Skeletal muscle cell (primary cell): ENCODE measurements around the gene C2CD4C.
"Not testable (repeated sequence)": the region's sequence is repeated elsewhere in the genome, so short reads cannot be mapped to it uniquely, and the experiment has no call there.

Source experiments
- DNase-seq: peaks from one replicate; pipeline ENCODE4 v3.0.0-alpha.2; 2010; ENCODE audit warnings: low read depth
- H3K4me3 ChIP-seq: 2 replicates; pipeline ENCODE4 v1.5.1; 2011; ENCODE audit warnings: low read depth, mild to moderate bottlenecking, control low read depth, low read length, moderate library complexity

The C2CD4C gene

DNA sequence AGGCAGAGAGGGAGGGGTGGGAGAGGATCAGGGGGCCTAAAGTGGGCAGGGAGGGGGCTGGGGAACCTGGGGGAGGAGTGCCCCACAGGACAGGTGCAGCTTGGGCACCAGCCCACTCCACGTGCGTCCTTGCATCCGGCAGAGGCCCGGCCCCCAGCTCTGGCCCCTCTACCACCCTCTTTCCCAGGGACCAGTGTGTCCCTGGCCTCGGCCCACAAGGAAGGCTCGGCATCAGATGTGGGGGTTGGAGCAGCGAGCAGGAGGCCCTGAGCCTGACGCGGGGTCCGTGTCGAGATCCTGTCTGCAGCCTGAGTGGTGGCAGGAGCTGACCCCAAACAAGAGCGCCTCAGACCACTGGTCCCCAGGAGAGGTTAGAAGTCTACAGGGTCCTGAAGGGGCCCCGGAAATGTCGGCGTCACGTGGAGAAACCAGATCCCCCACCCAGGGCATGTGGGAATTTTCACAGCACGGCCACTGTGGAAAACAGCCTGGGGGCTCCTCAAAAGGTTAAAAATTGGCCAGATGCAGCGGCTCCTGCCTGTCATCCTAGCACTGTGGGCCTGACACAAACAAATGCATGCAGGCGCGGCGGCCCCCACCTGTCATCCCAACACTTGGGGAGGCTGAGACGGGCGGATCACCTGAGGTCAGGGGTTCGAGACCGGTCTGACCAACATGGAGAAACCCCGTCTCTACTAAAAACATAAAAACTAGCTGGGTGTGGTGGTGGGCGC lies 30.4 kb upstream of the C2CD4C start:
- DNase-seq = no peak
- no peak overlapping the region for H3K4me3 ChIP-seq

DNA sequence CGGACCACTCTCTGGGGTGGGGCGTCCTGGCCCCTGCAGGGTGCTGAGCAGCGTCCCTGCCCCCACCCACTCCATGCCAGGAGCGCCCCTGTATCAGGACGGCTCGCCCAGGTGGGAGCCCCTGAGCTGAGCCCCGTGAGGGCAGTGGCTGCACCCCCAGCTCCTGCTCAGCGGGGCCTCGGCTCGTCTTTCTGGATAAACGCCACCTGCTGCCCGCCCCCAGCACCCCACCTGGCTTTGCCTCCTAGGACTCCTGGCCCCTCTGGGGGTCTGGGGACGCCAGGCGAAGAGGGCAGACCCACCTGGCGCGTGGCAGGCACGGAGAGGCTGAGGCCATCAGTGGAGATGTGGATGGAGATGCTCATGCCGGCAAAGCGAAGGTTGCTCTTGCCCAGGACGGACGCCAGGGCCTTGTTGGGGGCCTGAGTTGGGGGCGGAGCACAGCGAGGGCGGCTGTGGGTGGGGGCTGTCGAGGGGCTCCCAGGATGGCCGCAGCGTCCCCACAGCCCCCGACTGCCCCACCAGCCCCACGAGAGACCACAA lies 29.5 kb upstream of the C2CD4C start:
- H3K4me3 ChIP-seq = no peak overlapping the region
- no peak for DNase-seq

DNA sequence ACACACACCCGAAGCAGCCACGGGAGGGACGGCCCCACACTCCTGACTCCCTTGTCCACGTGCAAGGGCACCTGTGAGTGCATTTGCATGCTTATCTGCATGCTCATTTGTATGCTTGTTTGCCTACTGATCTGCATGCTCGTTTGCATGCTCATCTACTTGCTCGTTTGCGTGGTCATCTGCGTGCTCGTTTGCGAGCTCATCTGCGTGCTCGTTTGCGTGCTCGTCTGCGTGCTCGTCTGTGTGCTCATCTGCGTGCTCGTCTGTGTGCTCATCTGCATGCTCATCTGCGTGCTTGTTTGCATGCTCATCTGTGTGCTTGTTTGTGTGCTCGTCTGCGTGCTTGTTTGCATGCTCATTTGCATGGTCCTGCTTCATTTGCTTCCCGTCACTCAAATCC lies 28.1 kb upstream of the C2CD4C start:
- no peak overlapping the region for H3K4me3 ChIP-seq
- DNase-seq = no peak

DNA sequence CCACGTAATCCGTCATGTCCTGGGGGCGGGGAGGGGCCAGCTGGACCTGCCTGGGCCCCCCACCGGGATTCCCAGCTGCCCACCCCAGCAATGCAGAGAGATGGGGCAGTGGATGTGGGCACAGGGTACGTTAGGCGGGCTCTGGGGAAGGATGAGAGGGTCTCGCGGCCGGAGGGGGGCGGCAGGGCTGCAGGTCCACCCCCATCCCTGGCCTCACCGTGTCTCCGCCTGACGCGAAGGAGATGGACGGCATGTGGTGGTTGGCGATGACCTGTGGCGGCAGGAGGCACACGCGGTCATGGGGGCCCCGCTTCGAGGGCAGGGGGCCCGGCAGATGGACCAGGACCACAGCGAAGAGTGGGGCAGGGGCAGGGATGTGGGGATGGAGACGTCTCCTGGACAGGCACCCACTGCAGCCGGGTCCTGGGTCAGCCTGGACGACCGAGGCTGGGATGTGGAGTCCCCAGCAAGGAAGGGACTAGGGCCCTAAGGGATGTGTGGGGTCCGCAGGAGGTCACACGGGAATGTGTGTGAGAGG lies 27.5 kb upstream of the C2CD4C start:
- no peak for DNase-seq
- no peak overlapping the region for H3K4me3 ChIP-seq

DNA sequence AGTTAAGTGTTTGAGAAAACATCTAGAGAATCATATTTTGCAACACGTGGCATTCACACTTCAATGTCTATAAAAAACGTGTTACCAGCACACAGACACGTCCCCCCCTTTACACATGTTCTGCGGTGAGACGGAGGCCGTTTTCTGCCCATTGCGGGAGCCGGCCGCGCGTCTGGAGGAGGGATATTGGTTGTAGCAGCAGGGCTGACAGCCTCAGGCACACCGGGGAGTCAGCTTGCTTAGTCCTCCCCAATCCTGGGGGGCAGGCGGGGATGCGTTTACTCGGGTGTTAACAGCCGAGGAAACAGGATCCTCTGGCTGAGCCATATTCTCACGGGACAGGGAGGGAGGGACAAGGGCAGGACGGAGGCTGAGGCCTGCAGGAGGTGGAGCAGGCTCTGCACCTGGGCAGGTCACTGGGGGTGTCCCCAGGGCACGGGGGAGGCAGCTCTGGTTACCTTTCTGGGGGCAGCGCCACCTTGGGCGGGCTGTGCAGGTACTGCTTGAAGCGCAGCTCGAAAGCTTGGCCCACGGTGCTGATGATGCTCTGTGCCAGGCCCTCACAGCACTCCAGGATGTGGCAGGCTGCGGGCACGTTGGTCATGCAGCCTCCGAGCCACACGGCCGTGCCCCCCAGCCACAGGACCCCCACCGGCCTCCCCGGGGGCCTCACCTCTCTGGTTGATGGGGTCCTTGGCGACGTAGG lies 26.9 kb upstream of the C2CD4C start:
- H3K4me3 ChIP-seq = no peak overlapping the region
- no peak for DNase-seq

DNA sequence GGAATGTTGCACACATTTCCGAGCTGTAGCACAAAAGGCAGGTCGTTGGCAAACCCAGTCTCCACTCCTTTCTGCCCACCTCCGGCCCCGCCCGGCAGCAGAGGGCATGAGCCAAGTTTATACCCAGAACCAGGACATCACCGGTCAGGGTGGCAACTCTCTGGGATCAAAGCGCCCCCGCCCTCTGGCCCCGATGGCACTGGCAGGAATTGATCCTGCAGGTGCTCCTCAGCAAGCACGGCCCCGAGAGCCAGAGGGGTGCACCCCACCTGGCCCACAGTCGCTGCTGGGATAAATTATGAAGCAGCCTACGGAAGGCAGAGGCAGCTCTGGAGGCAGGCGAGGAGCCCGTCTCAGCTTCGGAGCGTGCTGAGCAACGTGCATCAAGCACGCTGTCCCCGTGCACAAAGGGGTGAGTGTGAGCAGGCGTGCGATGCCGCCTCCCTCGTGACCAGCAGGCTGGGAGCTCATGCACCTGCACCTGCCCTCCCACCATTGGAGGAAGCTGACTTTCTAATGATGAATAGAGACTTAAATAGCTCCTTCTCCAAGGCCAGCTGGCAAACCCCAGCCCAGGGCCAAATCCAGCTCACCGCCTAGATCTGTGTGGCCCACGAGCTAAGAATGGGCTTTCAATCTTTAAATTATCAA lies 26.2 kb upstream of the C2CD4C start:
- no peak overlapping the region for H3K4me3 ChIP-seq
- DNase-seq = no peak

DNA sequence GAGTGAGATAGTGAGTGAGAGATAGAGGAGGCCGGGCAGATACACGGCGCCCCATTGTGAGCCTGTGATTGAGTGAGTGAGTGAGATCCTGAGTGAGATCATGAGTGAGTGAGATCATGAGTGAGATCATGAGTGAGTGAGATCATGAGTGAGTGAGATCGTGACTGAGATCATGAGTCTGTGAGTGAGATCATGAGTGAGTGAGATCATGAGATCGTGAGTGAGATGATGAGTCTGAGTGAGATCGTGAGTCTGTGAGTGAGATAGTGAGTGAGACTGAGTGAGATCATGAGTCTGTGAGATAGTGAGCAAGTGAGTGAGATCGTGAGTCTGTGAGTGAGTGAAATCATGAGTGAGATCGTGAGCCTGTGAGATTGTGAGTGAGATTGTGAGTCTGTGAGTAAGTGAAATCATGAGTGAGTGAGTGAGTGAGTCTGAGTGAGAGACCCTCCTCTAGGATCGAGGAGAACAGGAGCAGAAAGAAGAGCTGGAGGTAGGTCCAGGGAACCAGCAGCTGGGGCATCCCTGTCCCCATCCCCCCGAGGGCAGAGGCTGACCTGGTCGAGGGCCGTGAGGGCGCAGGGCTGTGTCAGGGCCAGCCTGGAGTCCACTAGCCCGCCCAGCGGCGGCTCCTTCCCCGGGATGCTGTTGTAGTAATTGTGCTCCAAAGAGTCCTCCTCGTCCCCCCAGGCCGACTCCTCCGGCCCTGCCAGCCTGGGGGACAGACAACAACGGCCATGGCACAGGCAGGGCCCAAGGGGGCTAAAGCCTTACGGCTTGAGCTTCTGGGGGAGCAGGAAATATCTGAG lies 25.4 kb upstream of the C2CD4C start:
- H3K4me3 ChIP-seq = no peak overlapping the region
- no peak for DNase-seq

DNA sequence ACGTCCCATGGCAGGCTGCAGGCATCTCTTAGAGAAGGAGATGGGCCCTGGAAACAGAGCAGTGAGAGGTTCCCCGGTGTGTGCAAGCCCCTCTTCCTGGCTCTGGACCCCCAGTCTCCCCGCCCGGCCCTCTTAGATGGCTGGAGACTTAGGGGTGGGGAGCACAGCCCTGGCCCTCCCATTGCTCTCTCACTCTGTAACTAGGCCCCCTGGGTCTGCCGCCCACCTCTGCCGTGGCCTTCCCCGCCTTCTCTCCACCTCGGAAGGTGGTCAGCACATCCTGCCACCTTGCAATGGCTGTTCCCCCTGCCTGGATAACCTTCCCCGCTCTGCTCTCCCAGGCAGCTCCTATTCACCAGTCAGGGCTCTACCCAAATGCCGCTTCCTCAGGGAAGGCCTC lies 21.8 kb upstream of the C2CD4C start:
- no peak for DNase-seq
- H3K4me3 ChIP-seq = no peak overlapping the region

DNA sequence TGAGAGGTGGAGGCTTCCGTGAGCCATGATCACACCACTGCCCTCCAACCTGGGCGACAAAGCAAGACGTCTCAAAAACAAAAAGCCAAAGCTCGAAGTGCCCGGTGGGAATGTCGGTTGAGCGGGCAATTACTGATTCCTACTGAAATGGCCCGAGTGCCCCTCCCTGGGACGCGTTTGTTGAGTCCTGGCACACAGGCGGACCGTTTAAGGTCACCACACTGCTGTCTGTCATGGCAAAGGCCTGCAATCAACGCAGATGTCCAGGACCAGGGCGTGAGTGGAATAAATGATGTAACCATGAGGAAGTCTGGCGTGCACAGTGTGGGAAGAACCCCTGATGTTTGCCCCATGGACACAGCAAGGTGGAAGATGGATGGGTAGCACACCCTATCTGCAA lies 19.2 kb upstream of the C2CD4C start:
- no peak overlapping the region for H3K4me3 ChIP-seq
- no peak for DNase-seq

DNA sequence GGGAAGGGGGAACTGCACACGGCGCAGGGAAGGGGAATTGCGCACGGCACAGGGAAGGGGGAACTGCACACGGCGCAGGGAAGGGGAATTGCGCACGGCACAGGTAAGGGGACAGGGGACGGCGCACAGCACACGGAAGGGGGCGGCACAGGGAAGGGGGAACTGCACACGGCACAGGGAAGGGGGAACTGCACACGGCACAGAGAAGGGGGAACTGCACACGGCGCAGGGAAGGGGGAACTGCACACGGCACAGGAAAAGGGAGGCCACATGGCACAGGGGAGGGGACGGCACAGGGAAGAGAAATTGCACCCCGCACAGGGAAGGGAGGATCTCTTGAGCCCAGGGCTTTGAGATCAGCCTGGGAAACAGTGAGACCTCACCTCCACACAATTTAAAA lies 18.7 kb upstream of the C2CD4C start:
- not testable (repeated sequence) for DNase-seq, H3K4me3 ChIP-seq

DNA sequence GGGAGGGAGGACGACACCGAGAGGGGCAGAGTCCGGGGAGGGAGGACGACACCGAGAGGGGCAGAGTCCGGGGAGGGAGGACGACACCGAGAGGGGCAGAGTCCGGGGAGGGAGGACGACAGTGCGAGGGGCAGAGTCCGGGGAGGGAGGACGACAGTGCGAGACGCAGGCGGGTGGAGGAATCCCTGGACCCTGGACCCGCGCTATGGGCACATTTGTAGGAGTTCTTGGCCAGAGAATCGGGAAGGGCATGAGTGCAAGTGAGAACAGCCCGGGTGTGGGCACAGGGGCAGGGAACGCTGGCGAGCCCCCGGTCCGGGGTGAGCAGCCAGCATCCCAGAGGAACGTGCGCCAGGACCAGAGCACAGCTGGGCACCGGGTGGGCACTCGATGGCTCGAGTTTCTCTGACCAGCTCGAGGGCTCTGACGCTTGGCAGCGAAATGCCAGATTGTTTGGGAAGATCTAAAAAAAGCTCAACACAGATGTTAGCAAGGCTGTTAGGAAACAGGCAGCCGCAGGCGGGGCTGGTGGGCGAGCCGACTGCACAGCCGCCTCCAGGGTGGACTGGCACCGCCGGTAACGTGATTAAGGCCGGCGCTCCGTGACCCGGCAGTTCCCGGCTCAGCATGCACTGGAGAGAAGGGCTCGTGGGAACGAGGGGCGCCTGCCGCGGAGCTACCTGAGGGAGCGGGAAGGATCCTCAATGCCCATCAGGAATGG lies 17.9 kb upstream of the C2CD4C start:
- no peak for DNase-seq
- no peak overlapping the region for H3K4me3 ChIP-seq

DNA sequence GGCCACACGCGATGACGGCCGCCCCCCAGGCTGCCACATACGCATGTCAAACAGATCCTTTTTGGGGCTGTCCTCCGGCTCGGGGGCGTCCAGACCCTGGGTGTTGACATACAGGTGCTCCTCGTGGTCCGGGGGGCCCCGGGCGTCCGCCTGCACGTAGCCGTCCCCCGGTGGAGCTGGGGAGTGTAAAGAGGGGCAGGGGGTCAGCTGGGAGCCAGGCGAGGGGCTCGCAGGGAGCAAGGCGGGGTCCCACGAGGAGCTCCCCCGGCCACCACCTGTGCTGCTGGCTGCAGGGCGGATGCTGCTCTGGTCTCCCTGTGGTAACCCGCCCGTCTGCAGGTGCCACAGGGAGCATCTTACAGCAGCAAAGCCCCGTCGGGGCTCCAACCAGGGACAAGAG lies 16.1 kb upstream of the C2CD4C start:
- no peak for DNase-seq
- H3K4me3 ChIP-seq = no peak overlapping the region

DNA sequence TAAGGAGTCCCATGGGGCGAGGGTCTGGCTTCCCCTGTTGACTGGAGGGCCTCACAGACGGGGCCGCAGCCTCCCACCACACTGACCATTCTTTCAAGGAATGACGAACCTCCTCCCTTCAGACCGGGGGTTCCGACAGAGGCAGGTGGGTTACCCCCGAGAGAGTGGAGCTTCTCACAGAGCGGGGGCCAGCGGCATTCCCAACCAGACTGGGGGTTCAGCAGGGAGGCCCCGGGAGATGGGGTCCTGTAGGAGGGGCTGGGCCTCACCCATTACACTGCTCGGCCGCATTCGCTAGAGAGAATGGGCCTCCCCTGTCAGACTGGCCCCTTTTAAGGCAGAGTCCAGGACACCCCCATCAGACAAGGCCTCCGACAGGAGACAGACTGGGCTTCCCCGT lies 15.6 kb upstream of the C2CD4C start:
- no peak for DNase-seq

DNA sequence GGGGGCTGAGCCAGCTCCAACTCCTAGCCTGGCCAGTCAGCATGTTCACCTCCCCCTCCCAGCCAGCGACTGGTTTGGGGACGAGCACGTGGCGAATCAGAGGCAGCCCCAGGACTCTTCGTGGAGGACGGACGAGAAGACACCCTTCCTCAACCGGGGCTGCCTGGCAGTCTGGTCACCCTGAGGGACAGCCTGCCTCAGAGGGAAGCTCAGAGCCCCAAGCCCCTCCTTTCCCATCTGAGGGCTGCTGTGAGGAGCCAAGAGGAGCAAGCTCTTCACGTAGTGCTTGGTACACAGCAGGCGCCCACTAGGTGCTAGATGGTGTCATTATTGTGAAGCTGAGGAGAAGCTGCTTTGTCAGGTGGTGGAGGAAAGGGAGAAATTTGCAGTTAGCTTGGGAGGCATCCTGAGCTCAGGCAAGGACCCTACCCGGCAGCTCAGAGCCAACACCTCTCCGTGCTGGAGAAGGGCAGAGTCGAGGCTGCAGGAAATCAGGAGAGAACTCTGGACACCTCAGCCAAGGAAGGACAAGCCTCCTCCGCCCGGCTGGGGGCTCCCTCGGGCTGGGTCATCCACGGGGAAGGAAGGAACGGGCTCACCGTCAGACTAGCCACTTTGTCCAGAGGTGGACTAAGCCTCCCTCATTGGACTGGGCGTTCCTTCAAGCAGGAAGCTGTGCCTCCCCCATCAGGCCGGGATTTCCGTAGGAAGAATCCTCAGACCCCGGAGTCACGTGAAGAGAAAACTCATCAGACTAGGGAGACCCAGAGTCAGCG lies 14.9 kb upstream of the C2CD4C start:
- no peak overlapping the region for H3K4me3 ChIP-seq
- no peak for DNase-seq

More for the DNA sequence above, 15.6 kb upstream of the C2CD4C start:
- H3K4me3 ChIP-seq = no peak overlapping the region

DNA sequence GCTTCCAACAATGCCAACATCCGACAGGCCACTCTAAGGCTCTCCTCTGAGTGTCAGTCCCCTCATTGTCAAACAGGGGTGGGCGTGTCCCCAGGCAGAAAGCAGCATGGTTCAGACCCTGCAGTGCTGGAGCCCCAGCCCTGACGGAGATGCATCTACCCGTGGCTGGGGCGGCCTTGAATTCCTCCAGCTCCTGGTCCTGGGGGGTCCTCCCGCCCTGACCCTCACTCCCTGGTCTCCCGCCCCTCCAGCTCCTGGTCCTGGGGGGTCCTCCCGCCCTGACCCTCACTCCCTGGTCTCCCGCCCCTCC lies 13.9 kb upstream of the C2CD4C start:
- not testable (repeated sequence) for H3K4me3 ChIP-seq, DNase-seq

DNA sequence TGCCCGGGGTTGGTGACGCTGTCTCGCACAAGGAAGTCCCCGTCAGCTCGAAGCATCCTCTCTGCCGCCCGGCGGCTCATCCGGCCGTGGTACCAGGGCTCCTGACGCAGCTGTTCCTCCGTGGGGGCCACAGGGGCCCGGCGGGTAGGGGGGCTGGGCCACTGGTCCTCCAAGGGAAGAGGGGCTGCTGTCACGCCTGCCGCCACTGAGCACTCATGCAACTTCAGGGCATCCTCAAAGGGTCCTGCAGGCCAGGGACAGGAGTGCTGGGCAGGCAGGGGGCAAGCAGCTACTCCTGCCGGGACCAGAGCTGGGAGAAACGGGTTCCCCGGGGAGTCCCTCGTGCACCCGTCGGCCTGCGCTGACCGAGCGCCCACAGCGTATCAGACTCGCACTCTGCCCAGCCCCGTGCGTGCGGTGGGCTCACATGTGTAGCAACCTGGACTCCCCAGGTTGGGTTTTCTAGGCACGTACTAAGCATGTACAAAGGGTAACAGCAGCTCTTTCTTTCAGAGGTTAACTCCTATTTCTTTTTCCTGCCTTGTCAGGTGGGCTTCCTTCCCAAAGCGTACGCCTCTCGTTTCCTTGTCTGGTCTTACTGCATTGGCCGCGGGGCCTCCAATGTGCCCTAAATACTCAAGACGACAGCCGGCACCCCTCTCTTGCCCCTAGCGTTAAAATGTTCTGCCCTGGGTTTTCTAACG lies 13.4 kb upstream of the C2CD4C start:
- H3K4me3 ChIP-seq = no peak overlapping the region
- DNase-seq = no peak

DNA sequence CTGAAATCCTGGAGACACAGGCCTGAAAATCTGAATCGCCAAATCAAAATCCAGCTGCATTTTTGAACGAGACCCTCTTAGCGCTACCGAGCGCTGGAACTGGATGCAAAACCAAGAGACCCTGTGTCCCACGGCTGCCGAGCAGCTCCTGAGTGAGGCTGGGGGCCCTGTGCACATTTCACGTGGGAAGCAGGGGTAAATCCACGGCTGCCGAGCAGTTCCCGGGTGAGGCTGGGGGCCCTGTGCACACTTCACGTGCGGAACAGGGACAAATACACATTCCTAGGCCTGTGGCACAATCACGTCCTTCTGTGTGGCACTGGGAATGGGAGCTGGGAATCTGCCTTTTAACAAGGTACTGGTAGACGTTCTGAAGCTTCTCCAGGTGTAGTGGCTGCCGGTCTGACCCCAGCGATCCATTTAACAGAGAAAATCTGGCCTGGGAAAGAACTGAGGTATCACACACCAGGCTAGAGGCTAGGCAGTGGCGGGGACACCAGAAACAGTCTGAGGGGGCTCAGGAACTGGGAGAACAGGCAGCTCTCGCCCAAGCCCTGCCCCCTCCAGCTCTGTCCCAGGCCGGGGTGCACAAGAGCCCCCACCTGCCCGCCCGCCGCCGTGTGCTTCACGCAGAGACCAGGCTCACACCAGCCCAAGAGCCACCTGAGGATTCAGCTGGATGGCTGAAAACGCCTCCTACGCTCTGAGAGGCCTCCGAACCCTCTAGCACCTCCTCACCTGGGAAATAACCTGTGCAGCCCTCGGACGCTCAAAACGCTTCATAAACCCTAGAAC lies 11.0 kb upstream of the C2CD4C start:
- no peak for DNase-seq
- H3K4me3 ChIP-seq = no peak overlapping the region
